ENCODE measurements around the gene LMO7. TPM values are rescaled to one million over a fixed set of nuclear protein-coding genes. Genes with fewer than 3 reads are reported as not detected.

The LMO7 gene
- total RNA-seq, 6 experiments from 2014 or later = 682 to 843 (median 813) TPM

- Mint-ChIP-seq H3K36me3 (ENCODE audit: low read depth) (peaks cover 56% of the 10 kb centered on the region), H3K4me3 (0 out of 2 replicates have a peak overlapping the region, but pooled peaks have one; percentile 28), H3K27me3 (ENCODE audit: insufficient read depth) (peaks cover 23% of the 10 kb centered on the region), H3K9me3 (peaks cover 5% of the 10 kb centered on the region; the same call in 1 of the 2 replicates), H3K27ac (peak overlapping the region; percentile 25), H3K4me1 (ENCODE audit: low read depth) (peaks cover 86% of the 10 kb centered on the region)
- TF ChIP-seq CTCF (IDR thresholded peaks at IDR 0.05) = no peak
- no peak for DNase-seq
Measured at GRCh38 chr13:75702476-75702875, 66.3 kb downstream of the LMO7 start.

GRCh38 chr13:75703769-75704168 lies 67.6 kb downstream of the LMO7 start:
- Mint-ChIP-seq H3K36me3 (ENCODE audit: low read depth) (peaks cover 63% of the 10 kb centered on the region), H3K9me3 (peaks cover 5% of the 10 kb centered on the region; the same call in 1 of the 2 replicates), H3K4me1 (ENCODE audit: low read depth) (peaks cover 91% of the 10 kb centered on the region), H3K27ac (peak overlapping the region; percentile 85), H3K4me3 (peak overlapping the region; percentile 62), H3K27me3 (ENCODE audit: insufficient read depth) (peaks cover 23% of the 10 kb centered on the region)
- TF ChIP-seq CTCF (IDR thresholded peaks at IDR 0.05) = no peak
- DNase-seq = no peak

GRCh38 chr13:75704194-75704926 lies 68.2 kb downstream of the LMO7 start:
- peaks cover 57% of the 10 kb centered on the region for H3K36me3 Mint-ChIP-seq (ENCODE audit: low read depth)
- H3K27me3 Mint-ChIP-seq (ENCODE audit: insufficient read depth) = peaks cover 19% of the 10 kb centered on the region
- H3K27ac Mint-ChIP-seq = peak overlapping the region; percentile 85
- H3K4me3 Mint-ChIP-seq = peak overlapping the region; percentile 62
- peaks cover 85% of the 10 kb centered on the region for H3K4me1 Mint-ChIP-seq (ENCODE audit: low read depth)
- DNase-seq = peak; percentile 49
- no peak for TF ChIP-seq CTCF (IDR thresholded peaks at IDR 0.05)
- H3K9me3 Mint-ChIP-seq = peaks cover 3% of the 10 kb centered on the region; the same call in 1 of the 2 replicates

GRCh38 chr13:75704927-75705288 lies 68.8 kb downstream of the LMO7 start:
- peak overlapping the region; percentile 62 for H3K4me3 Mint-ChIP-seq

GRCh38 chr13:75705395-75705794 lies 69.3 kb downstream of the LMO7 start:
- peaks cover 75% of the 10 kb centered on the region for H3K4me1 Mint-ChIP-seq (ENCODE audit: low read depth)
- H3K27me3 Mint-ChIP-seq (ENCODE audit: insufficient read depth) = peaks cover 9% of the 10 kb centered on the region
- peak; percentile 70 for DNase-seq
- peak overlapping the region; percentile 85 for H3K27ac Mint-ChIP-seq
- no peaks in the 10 kb centered on the region for H3K9me3 Mint-ChIP-seq
- no peak for TF ChIP-seq CTCF (IDR thresholded peaks at IDR 0.05)
- H3K4me3 Mint-ChIP-seq = peak overlapping the region; percentile 62
- peaks cover 46% of the 10 kb centered on the region for H3K36me3 Mint-ChIP-seq (ENCODE audit: low read depth)

More at GRCh38 chr13:75704927-75705288, 68.8 kb downstream of the LMO7 start:
- no peak for TF ChIP-seq CTCF (IDR thresholded peaks at IDR 0.05)
- peaks cover 51% of the 10 kb centered on the region for H3K36me3 Mint-ChIP-seq (ENCODE audit: low read depth)
- DNase-seq = no peak
- H3K27ac Mint-ChIP-seq = peak overlapping the region; percentile 85
- peaks cover 14% of the 10 kb centered on the region for H3K27me3 Mint-ChIP-seq (ENCODE audit: insufficient read depth)
- H3K9me3 Mint-ChIP-seq = no peaks in the 10 kb centered on the region
- peaks cover 79% of the 10 kb centered on the region for H3K4me1 Mint-ChIP-seq (ENCODE audit: low read depth)
